ENCODE measurements around the gene TMEM204. TPM values are rescaled to one million over a fixed set of nuclear protein-coding genes. Genes with fewer than 3 reads are reported as not detected.

Gene TMEM204
- total and polyA plus RNA-seq, 2 donors: 10.0 to 66.0 TPM

GRCh38 chr16:1557576-1557975, 24.1 kb downstream of the TMEM204 start:
- H3K27ac ChIP-seq (ENCODE audit: low read depth): no peak overlapping the region
- DNase-seq (ENCODE audit: extremely low spot score): no peak
- WGBS: 90% methylated on average over 11 of the region's 11 CpGs
- no peaks in the 10 kb centered on the region for H3K36me3 ChIP-seq (ENCODE audit: insufficient read depth)
- no peak overlapping the region for H3K4me3 ChIP-seq (ENCODE audit: low read depth, low read length)
- no peaks in the 10 kb centered on the region for H3K4me1 ChIP-seq (ENCODE audit: insufficient read depth)

GRCh38 chr16:1559446-1559975, 26.0 kb downstream of the TMEM204 start:
- Histone ChIP-seq H3K4me3 (ENCODE audit: low read depth, low read length) (no peak overlapping the region), H3K27ac (ENCODE audit: low read depth) (no peak overlapping the region), H3K36me3 (ENCODE audit: insufficient read depth) (no peaks in the 10 kb centered on the region), H3K4me1 (ENCODE audit: insufficient read depth) (no peaks in the 10 kb centered on the region)
- WGBS: 88% methylated on average over 18 of the region's 18 CpGs
- no peak for DNase-seq (ENCODE audit: extremely low spot score)

GRCh38 chr16:1560153-1560552, 26.7 kb downstream of the TMEM204 start:
- Histone ChIP-seq H3K4me3 (ENCODE audit: low read depth, low read length) (no peak overlapping the region), H3K27ac (ENCODE audit: low read depth) (no peak overlapping the region), H3K36me3 (ENCODE audit: insufficient read depth) (no peaks in the 10 kb centered on the region), H3K4me1 (ENCODE audit: insufficient read depth) (no peaks in the 10 kb centered on the region)
- DNase-seq (ENCODE audit: extremely low spot score): no peak
- WGBS: 88% methylated on average over 15 of the region's 15 CpGs

- Histone ChIP-seq H3K36me3 (ENCODE audit: insufficient read depth) (no peaks in the 10 kb centered on the region), H3K4me3 (ENCODE audit: low read depth, low read length) (no peak overlapping the region), H3K4me1 (ENCODE audit: insufficient read depth) (no peaks in the 10 kb centered on the region), H3K27ac (ENCODE audit: low read depth) (no peak overlapping the region)
- 85% methylated on average over 12 of the region's 12 CpGs for WGBS
- DNase-seq (ENCODE audit: extremely low spot score): no peak
These were observed 27.4 kb downstream of the TMEM204 start for GRCh38 chr16:1560866-1561265.

- H3K27ac ChIP-seq (ENCODE audit: low read depth): no peak overlapping the region
- H3K4me3 ChIP-seq (ENCODE audit: low read depth, low read length): no peak overlapping the region
- no peaks in the 10 kb centered on the region for H3K36me3 ChIP-seq (ENCODE audit: insufficient read depth)
- no peaks in the 10 kb centered on the region for H3K4me1 ChIP-seq (ENCODE audit: insufficient read depth)
- 87% methylated on average over 7 of the region's 7 CpGs for WGBS
- no peak for DNase-seq (ENCODE audit: extremely low spot score)
These were observed 27.8 kb downstream of the TMEM204 start for GRCh38 chr16:1561266-1561665.

GRCh38 chr16:1561836-1562235, 28.4 kb downstream of the TMEM204 start:
- Histone ChIP-seq H3K4me1 (ENCODE audit: insufficient read depth) (no peaks in the 10 kb centered on the region), H3K36me3 (ENCODE audit: insufficient read depth) (no peaks in the 10 kb centered on the region), H3K4me3 (ENCODE audit: low read depth, low read length) (no peak overlapping the region), H3K27ac (ENCODE audit: low read depth) (no peak overlapping the region)
- no peak for DNase-seq (ENCODE audit: extremely low spot score)
- WGBS: 93% methylated on average over 14 of the region's 14 CpGs

GRCh38 chr16:1563786-1564185, 30.3 kb downstream of the TMEM204 start:
- 95% methylated on average over 20 of the region's 20 CpGs for WGBS
- Histone ChIP-seq H3K36me3 (ENCODE audit: insufficient read depth) (no peaks in the 10 kb centered on the region), H3K4me1 (ENCODE audit: insufficient read depth) (no peaks in the 10 kb centered on the region), H3K4me3 (ENCODE audit: low read depth, low read length) (no peak overlapping the region), H3K27ac (ENCODE audit: low read depth) (no peak overlapping the region)
- no peak for DNase-seq (ENCODE audit: extremely low spot score)

GRCh38 chr16:1564325-1564724, 30.9 kb downstream of the TMEM204 start:
- no peak overlapping the region for H3K4me3 ChIP-seq (ENCODE audit: low read depth, low read length)
- H3K4me1 ChIP-seq (ENCODE audit: insufficient read depth): no peaks in the 10 kb centered on the region
- H3K36me3 ChIP-seq (ENCODE audit: insufficient read depth): no peaks in the 10 kb centered on the region
- WGBS: 78% methylated on average over 9 of the region's 9 CpGs
- DNase-seq (ENCODE audit: extremely low spot score): no peak
- no peak overlapping the region for H3K27ac ChIP-seq (ENCODE audit: low read depth)

GRCh38 chr16:1565083-1565805, 31.8 kb downstream of the TMEM204 start:
- WGBS: 85% methylated on average over 16 of the region's 16 CpGs
- no peaks in the 10 kb centered on the region for H3K4me1 ChIP-seq (ENCODE audit: insufficient read depth)
- no peak overlapping the region for H3K4me3 ChIP-seq (ENCODE audit: low read depth, low read length)
- DNase-seq (ENCODE audit: extremely low spot score): no peak
- H3K36me3 ChIP-seq (ENCODE audit: insufficient read depth): no peaks in the 10 kb centered on the region
- H3K27ac ChIP-seq (ENCODE audit: low read depth): no peak overlapping the region

GRCh38 chr16:1567988-1568387, 34.5 kb downstream of the TMEM204 start:
- Histone ChIP-seq H3K27ac (ENCODE audit: low read depth) (no peak overlapping the region), H3K4me1 (ENCODE audit: insufficient read depth) (no peaks in the 10 kb centered on the region), H3K4me3 (ENCODE audit: low read depth, low read length) (no peak overlapping the region), H3K36me3 (ENCODE audit: insufficient read depth) (no peaks in the 10 kb centered on the region)
- no peak for DNase-seq (ENCODE audit: extremely low spot score)
- 91% methylated on average over 13 of the region's 13 CpGs for WGBS

GRCh38 chr16:1571012-1571671, 37.7 kb downstream of the TMEM204 start:
- Histone ChIP-seq H3K4me3 (ENCODE audit: low read depth, low read length) (no peak overlapping the region), H3K36me3 (ENCODE audit: insufficient read depth) (no peaks in the 10 kb centered on the region), H3K4me1 (ENCODE audit: insufficient read depth) (no peaks in the 10 kb centered on the region), H3K27ac (ENCODE audit: low read depth) (no peak overlapping the region)
- WGBS: 86% methylated on average over 7 of the region's 7 CpGs
- no peak for DNase-seq (ENCODE audit: extremely low spot score)

- DNase-seq (ENCODE audit: extremely low spot score): no peak
- no peaks in the 10 kb centered on the region for H3K4me1 ChIP-seq (ENCODE audit: insufficient read depth)
- WGBS: 89% methylated on average over 7 of the region's 7 CpGs
- H3K27ac ChIP-seq (ENCODE audit: low read depth): no peak overlapping the region
- H3K4me3 ChIP-seq (ENCODE audit: low read depth, low read length): no peak overlapping the region
- no peaks in the 10 kb centered on the region for H3K36me3 ChIP-seq (ENCODE audit: insufficient read depth)
These were observed 39.2 kb downstream of the TMEM204 start for GRCh38 chr16:1572673-1573072.

- Histone ChIP-seq H3K4me1 (ENCODE audit: insufficient read depth) (no peaks in the 10 kb centered on the region), H3K27ac (ENCODE audit: low read depth) (no peak overlapping the region), H3K4me3 (ENCODE audit: low read depth, low read length) (no peak overlapping the region), H3K36me3 (ENCODE audit: insufficient read depth) (no peaks in the 10 kb centered on the region)
- 85% methylated on average over 5 of the region's 5 CpGs for WGBS
- DNase-seq (ENCODE audit: extremely low spot score): no peak
These were observed 39.8 kb downstream of the TMEM204 start for GRCh38 chr16:1573301-1573700.

GRCh38 chr16:1575578-1575977, 42.1 kb downstream of the TMEM204 start:
- DNase-seq (ENCODE audit: extremely low spot score): no peak
- Histone ChIP-seq H3K4me3 (ENCODE audit: low read depth, low read length) (no peak overlapping the region), H3K36me3 (ENCODE audit: insufficient read depth) (no peaks in the 10 kb centered on the region)

More at GRCh38 chr16:1575578-1575977, 42.1 kb downstream of the TMEM204 start:
- H3K27ac ChIP-seq (ENCODE audit: low read depth): no peak overlapping the region
- no peaks in the 10 kb centered on the region for H3K4me1 ChIP-seq (ENCODE audit: insufficient read depth)

All from urinary bladder (tissue), 4 donors.